ENCODE data around the gene ZNF385B.
A peak's percentile ranks its signal among the peaks of the same experiment; 100 is the strongest.

ZNF385B gene

GRCh38 chr2:179571721-179572120 lies 289.7 kb downstream of the ZNF385B start:
- peaks cover 18% of the 10 kb centered on the region for H3K4me1 ChIP-seq (ENCODE audit: control insufficient read depth, insufficient read depth, low read length)
- ChIA-PET POLR2A (no interaction called here), CTCF (no interaction called here)
- H3K4me3 ChIP-seq (ENCODE audit: low read depth, low read length), result no peak overlapping the region
- no peak overlapping the region for H3K27ac ChIP-seq (ENCODE audit: extremely low read depth, low read depth, low read length)
- H3K9me3 ChIP-seq (ENCODE audit: control insufficient read depth, insufficient read depth, low read depth, low read length), result no peaks in the 10 kb centered on the region
- no peak for TF ChIP-seq ZNF645 (tag by site-specific recombination; IDR thresholded peaks at IDR 0.05)
- H3K36me3 ChIP-seq (ENCODE audit: control insufficient read depth in 2 of 2, insufficient read depth in 1 of 2, low read length in 2 of 2), result no peaks in the 10 kb centered on the region

- Histone ChIP-seq H3K4me3 (ENCODE audit: low read depth, low read length) (no peak overlapping the region), H3K36me3 (ENCODE audit: control insufficient read depth in 2 of 2, insufficient read depth in 1 of 2, low read length in 2 of 2) (no peaks in the 10 kb centered on the region), H3K9me3 (ENCODE audit: control insufficient read depth, insufficient read depth, low read depth, low read length) (no peaks in the 10 kb centered on the region), H3K4me1 (ENCODE audit: control insufficient read depth, insufficient read depth, low read length) (peaks cover 18% of the 10 kb centered on the region), H3K27ac (ENCODE audit: extremely low read depth, low read depth, low read length) (no peak overlapping the region)
- POLR2A ChIA-PET, result no interaction called here
- TF ChIP-seq ZNF777 (tag by site-specific recombination; IDR thresholded peaks at IDR 0.05; ENCODE audit: borderline replicate concordance) (no peak), ZSCAN30 (tag by site-specific recombination; IDR thresholded peaks at IDR 0.05) (no peak), PRDM2 (tag by site-specific recombination; IDR thresholded peaks at IDR 0.05; ENCODE audit: borderline replicate concordance) (no peak), ZNF521 (tag by site-specific recombination; IDR thresholded peaks at IDR 0.05) (no peak), ZNF112 (tag by site-specific recombination; IDR thresholded peaks at IDR 0.05) (no peak), ZNF501 (tag by site-specific recombination; IDR thresholded peaks at IDR 0.05) (no peak), ZNF555 (tag by site-specific recombination; conservative IDR thresholded peaks at IDR 0.05) (no peak), ZNF558 (tag by site-specific recombination; IDR thresholded peaks at IDR 0.05) (no peak), ZNF580 (tag by site-specific recombination; IDR thresholded peaks at IDR 0.05) (no peak), RBAK (tag by site-specific recombination; IDR thresholded peaks at IDR 0.05) (no peak), ZNF169 (tag by site-specific recombination; IDR thresholded peaks at IDR 0.05) (no peak), SP3 (tag by site-specific recombination; IDR thresholded peaks at IDR 0.05) (no peak), ZNF664 (tag by site-specific recombination; IDR thresholded peaks at IDR 0.05) (no peak), OSR2 (tag by site-specific recombination; IDR thresholded peaks at IDR 0.05) (no peak)
- CTCF ChIA-PET, result no interaction called here
Observed at GRCh38 chr2:179571252-179571651, 290.2 kb downstream of the ZNF385B start.

GRCh38 chr2:179569831-179570233 lies 291.6 kb downstream of the ZNF385B start:
- H3K27ac ChIP-seq (ENCODE audit: extremely low read depth, low read depth, low read length), result no peak overlapping the region
- CTCF ChIA-PET, result no interaction called here
- H3K9me3 ChIP-seq (ENCODE audit: control insufficient read depth, insufficient read depth, low read depth, low read length), result no peaks in the 10 kb centered on the region
- peaks cover 17% of the 10 kb centered on the region for H3K4me1 ChIP-seq (ENCODE audit: control insufficient read depth, insufficient read depth, low read length)
- POLR2A ChIA-PET, result no interaction called here
- no peak for TF ChIP-seq HOXD13 (CRISPR knock-in tag; IDR thresholded peaks at IDR 0.05; ENCODE audit: borderline replicate concordance)
- no peak for TF ChIP-seq ZNF654 (tag by site-specific recombination; IDR thresholded peaks at IDR 0.05; ENCODE audit: low read depth)
- no peak for TF ChIP-seq ZNF558 (tag by site-specific recombination; IDR thresholded peaks at IDR 0.05)
- no peak for TF ChIP-seq ZNF155 (tag by site-specific recombination; IDR thresholded peaks at IDR 0.05)
- TF ChIP-seq WT1 (tag by site-specific recombination; IDR thresholded peaks at IDR 0.05), result peak; percentile 66
- TF ChIP-seq SCRT1 (tag by site-specific recombination; IDR thresholded peaks at IDR 0.05; ENCODE audit: borderline replicate concordance), result no peak
- TF ChIP-seq ZNF404 (tag by site-specific recombination; IDR thresholded peaks at IDR 0.05), result no peak
- TF ChIP-seq ZNF48 (tag by site-specific recombination; IDR thresholded peaks at IDR 0.05), result no peak
- H3K36me3 ChIP-seq (ENCODE audit: control insufficient read depth in 2 of 2, insufficient read depth in 1 of 2, low read length in 2 of 2), result no peaks in the 10 kb centered on the region
- H3K4me3 ChIP-seq (ENCODE audit: low read depth, low read length), result no peak overlapping the region
